HG03159 (cell line): ENCODE data around the gene KIF1A.

Source experiments
- ATAC-seq: cut with Tn5 transposase; IDR thresholded peaks from one replicate; pipeline ENCODE4 v1.9.1; 2021; ENCODE audit warnings: mild to moderate bottlenecking, moderate library complexity; ENCODE audit not compliant: unreplicated experiment

Gene KIF1A

DNA sequence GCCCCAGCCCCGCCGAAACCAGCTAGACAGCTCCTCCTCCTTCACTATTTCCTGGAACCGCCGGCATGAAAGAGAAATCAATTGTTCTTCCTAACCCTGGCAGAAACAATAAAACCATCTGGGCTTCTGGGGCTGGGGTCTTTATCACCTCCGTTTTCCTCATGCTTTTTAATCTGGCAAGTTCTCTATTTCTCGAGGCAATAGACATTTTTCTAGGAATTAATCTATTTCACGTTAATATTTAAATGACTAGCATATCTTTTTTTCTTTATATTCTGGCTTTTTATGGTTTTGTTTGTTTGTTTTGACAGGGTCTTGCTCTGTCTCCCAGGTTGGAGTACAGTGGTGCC lies 1.4 kb upstream of the KIF1A start:
- ATAC-seq: no peak

DNA sequence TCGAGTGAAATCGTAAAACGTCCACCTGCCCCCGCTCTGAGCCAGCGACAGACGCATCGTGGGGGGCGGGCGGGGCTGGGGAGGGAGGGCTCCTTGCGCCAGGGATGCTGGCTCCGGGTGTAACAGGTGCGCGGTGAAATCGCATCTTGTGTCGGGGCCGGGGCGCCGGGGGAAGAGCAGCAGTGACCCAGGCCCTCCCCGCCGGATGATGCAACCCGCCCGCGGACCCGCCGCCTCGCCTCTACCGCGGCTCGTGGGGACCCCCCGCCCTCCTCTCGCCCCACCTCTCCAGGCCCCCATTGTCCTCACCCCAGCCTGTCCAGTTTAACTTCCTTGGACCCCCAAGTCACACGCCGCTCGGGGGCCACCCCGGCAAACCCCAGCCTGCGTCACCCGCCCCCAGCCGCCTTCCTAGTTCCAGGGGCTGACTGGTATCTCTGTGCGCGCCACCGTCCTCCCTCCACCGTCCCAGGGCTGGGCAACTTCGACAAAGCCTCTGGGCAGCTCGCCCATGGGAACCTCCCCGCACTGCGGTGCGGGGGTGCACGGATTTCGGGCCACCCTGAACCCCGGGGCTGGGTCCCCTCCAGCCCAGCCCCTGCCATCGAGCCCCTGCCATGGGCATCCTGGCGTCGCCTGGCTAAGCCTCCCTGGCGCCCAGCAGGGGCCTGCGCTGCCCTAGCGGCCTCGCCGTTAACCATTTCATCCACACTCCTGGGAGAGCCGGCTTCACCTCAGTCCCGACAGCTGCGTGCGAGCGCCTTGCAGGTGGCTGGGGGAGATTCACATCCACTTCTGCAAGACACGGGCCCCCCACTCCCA lies 799 bp upstream of the KIF1A start:
- no peak for ATAC-seq

DNA sequence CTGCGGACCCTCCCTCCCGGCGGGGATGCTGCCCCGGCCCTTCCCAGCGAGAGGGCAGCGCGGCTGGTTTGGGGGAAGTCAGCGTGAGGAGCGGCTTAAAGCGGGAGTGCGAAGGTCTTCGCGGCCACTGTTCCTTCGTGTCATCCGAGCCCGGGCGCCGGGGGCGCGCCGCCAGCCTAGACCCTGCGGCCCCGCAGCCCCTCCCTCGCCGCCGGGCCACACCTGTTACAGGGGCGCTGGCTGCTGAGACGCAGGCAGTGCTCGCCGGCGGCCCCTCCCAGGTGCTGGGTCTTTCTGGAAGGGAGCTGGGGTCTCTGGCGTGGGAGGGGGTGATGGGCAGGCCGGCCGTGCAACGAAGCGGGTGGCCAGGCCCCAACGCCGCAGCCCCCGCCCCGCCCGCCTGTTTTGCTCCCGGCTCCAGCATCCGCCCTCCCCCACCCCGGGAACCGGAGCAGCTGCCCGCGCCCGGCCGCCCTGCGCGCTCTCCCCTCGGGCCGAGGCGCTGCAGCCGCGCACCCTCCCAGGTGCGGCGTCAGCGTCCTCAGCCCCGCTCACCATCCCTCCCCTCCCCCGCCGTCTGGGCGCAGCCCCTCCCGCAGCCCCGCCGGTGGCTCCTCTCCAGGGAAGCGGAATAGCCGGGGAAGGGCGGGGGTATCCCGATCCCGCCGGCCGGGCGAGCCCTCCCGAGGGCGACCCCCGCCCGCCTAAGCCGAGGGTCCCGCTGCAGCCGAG lies 727 bp downstream of the KIF1A start:
- no peak for ATAC-seq

DNA sequence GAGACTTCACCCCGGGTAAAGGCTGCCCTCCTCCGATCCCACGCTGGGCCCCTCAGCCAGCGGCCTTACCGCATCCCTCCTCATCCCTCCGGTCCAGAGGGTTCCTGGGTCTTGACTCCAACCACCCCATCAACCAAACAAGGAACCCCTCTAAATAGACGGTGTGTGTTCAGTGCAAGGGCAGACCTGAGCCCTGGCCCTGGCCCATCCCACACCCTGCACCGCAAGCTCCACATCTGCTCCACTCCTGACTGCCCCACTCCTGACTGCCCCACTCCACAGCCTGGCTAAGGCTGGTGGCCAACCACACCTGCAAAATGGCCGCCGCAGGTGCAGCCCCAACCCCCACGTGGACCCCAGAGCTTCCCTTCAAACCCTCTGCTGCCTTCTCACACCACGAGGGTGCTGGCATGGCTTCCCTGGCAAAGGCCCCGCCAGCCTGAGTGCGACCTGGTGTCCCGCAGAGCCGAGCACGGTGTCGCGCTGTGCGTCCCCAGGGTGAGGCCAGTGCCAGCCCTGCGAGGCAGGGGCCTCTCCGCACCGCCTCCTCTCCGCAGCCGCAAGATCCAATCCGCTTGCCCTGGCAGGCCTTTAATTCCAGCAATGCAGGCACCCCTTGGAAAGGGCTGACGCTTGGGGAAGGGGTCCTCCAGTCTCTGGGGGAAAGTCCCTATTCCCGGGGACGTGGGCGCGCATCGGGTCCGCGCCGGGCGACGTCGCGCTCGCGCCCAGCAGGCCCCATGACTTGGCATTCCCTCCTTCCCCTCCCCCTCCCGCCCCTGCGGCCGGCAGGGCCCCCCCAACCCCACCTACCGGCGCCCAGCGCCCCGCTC lies 1.5 kb downstream of the KIF1A start:
- ATAC-seq: no peak

DNA sequence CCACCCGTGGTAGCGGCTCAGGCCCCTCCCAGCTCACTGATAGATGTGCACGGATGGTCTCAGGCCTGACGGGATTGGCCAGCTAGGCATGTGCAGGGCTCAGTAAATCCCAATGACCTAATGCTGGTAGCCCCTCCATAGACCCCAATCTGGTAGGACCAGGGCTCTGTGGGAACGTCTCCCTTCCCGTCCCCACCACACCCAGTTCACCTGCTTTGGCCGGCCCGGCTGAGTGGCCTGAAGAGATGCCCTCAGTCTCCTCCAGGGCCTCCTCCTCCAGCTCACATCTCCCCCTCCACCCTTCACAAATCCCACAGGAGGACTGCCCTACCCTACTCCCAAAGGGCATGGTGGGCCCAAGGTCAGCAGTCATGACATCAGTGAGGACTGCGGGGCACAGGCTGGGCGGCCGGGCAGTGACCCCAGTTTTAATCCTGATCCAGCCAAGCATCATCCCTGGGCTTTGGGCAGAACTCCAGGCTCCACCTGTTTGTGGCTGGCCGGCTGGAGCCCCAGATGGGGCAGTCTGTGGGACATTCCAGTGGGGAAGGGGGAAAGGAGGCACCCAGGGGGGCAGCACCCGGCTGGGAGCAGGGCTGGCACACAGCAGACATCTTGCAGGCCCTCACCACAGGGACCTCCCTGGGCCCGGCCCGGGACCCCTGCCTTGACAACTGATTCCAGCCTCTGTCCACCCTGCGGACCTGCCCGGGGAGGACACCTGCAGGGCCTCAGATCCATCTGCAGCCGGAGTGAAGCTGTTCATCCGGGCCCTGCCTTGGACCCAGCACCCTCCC lies 2.3 kb downstream of the KIF1A start:
- no peak for ATAC-seq

DNA sequence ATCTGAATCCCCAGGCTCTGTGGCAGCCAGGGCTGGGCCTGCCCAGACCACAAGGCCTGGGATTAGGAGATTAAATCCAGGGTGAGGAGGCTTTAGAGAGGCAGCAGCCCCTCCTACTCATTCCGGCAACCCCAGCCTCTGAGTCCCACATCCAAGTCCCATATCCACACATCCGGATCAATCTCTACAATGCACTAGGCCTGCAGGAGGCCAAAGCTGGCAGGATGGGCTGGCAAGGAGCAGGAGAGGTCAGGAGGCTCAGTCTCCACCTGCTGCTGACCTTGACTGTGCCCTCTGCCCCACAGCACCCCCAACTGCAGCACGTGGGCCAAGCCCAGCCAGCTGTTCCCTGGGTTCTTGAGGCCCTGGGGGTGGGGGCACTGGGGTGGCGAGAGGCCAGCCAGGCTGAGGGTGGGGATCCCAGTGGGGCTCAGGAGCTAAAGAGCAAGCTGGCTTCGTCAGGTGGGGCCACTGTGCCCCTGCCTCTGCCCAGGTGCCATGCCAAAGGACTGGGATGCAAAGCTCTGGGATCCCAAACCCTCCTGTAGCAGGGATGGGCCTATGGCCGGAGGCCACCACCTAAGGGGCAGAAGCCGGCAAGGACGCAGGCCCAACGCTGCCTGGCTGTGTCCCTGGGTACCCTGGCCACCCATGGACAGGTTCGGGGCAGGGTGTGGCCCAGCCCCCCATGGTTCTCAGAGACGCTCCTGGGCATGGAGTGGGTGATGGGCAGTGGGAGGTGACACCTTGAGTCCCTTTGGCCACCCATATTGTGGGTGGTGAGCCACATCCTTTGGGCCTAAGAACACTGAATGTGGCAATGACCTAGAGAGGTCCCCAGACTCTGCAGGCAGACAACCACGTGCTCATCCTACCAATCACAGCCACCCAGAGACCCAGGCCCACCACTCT lies 3.2 kb downstream of the KIF1A start:
- ATAC-seq: no peak

DNA sequence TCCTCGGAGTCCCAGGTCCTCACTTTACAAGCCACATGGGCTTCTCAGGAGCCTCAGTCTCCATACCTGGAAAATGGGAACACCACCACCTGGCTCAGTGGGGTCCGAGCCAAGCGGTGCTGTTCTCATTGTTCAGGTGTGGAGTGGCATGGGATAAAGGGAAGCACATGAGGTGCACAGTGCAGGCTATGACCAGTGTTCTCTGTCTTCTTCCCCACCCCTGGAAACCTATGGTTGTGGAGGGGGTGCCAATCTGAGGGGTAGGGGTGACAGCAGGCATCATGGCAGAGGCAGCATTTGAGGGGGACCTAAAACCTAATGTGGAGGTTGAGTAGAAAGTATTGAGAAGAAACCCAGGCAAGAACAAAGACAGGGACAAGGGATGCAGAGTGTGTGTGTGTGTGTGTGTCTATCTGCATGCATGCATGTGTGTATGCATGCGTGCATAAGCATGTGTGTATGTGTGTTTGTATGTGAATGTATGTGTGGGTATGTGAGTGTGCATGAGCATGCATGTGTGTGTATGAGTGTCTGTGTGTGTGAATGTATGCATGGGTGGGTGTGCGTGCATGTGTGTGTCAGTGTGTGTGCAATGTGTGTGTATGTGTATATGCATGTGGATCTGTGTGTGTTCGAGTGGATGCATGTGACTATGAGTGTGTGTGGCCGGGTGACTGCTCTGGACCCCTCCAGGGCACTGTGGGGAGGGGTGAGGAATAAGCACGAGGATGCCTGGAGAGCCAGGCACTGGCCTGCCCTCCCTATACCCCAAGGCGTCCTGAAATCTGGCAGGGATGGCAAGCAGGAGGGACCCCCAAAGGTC lies 4.0 kb downstream of the KIF1A start:
- no peak for ATAC-seq

DNA sequence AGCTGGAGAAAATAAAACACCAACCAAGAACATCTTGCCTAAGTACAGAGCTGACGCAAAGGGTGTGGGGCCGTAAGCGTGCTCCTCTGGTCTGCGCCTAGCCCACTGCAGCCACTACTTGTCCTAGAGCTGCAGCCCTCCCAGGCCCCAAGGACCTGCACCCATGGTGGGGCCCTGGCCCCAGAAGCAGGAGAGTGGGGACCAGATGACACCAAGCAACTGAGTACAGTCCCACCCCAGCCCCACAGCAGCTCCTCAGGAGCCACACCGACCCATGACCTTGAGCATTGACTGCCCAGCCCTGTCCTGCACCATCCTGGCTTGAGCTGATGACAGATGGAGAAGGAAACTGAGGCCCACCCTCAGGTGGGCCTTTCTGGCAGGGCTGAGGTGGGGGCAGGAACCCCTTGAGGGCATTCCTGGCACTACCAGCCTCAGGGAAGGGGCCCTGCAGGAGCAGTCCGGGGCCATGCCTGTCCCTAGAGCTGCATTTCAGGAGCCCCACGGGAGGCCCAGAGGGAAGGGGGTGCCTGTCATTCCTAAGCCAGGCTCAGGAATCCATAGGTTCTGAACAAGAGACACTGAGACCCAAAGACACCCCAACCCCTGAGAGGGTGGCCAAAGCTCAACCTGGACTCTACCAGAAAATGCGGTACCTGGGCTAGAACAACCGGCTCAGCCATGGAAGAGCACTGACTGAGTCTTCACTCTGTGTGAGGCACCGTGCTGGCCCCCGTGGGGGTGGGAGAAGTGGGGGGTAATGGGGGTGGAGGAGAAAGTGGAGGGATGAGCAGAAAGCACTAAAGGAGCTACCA lies 4.9 kb downstream of the KIF1A start:
- ATAC-seq: no peak

DNA sequence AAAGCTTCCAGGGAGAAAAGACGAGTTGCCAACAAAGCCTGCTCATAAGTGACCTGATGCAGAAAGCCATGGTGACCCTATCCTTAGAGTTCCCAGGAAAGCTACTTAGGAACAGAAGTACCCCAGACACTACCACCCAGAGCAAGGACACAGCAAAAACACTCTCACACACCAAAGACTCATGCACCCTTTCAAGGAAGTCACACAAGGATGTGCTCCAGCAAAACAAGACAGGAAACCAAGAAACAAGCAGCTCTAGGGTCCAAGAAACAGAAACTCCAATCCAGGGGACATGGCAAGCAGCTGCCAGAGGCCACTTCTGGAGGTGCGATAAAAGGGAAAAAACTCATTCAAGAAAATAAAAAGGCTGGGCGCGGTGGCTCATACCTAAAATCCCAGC lies 5.7 kb downstream of the KIF1A start:
- ATAC-seq: no peak

DNA sequence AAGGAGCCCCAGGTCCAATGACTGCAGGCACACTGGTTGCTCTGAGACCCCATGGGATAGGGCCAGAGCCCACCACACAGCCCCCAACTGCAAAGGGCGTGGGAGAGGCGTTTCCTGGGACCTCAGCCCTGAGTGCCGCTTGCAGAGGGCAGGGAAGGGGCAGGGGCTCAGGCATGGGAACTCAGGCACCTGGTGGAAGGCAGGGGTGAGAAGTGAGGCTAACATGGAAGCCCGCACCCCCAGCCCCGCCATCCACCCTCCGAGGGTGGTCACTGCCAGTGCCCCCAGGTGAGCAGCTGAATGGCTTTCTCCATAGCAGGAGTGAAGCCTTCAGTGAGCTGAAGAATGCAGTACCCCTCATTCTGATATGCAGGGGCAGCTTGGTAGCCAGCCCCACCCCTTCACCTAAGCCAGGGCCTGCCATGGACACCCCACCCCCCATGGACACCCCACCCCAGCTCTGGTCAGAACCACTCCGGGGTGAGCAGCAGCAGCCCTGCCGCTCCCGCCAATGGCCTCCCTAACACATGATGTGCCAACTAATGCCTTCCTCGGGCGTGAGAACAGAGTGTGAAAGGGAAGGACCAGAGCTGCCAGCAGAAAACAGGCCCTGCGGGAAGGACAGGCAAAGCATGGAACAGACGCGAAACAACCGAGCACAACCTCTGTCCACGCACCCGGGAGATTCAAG lies 6.6 kb downstream of the KIF1A start:
- no peak for ATAC-seq

DNA sequence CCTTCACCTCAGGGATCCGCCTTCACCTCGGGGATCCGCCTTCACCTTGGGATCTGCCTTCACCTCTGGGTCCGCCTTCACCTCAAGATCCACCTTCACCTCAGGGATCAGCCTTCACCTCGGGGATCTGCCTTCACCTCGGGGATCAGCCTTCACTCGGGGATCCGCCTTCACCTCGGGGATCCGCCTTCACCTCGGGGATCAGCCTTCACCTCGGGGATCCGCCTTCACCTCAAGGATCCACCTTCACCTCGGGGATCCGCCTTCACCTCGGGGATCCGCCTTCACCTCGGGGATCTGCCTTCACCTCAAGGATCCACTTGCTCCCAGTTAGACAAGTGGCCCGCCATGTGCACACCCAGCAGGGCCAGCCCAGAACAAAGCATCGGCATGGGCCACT lies 7.3 kb downstream of the KIF1A start:
- ATAC-seq: no peak

DNA sequence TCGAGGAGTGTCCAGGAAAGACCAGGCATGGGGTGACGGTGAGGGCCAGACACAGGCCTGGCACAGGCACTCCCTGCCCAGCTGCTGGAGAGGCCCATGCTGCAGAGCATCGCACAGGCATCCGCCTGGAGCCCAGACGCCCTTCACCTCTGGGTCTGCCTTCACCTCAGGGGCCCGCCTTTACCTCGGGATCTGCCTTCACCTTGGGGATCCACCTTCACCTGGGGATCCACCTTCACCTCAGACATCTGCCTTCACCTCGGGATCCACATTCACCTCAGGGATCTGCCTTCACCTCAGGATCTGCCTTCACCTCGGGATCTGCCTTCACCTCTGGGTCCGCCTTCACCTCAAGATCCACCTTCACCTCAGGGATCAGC lies 7.7 kb downstream of the KIF1A start:
- no peak for ATAC-seq

DNA sequence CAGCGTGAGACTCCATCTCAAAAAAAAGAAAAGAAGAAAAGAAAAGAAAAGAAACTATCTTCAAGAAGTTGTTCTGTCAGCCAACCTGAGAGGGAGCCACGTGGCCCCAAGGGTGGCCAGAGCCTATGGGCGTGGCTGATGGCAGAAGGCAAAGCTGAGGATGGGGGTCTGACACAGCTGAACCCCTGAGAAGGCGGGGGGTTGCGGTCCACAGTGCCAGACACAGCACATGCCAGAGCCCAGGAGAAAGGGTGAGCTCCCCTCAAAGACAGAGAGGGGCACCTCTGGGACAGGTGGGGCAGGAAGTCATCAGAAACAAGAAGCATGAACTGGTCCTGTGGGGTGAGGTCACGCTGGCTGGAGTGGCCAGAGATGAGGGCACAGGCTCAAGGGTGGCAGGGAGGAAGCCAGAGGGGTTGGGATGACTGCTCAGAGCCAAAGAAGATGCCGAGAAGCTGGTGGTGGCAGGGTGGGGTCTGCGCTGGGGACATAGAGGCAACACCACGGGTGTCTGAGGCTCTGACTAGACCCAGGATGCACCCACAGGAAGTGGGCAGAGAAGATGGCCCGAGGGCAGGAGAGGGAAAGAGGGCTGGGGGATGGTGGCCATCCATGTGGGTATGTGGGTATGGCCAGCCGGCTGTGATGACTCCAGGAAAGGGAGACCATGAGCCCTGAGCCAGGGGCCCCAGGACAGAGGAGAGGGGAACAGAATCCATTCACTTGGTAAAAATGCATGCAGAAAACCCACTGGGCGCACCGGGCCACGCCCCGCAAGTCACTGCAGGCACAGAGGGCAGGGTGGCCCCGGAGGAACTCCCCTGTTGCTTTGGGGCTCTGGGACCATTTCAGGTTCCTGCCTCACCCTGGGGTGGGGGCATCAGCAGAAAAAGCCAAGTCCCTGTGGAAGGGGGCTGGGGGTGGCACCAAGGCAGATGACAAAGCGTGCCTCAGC lies 8.4 kb downstream of the KIF1A start:
- ATAC-seq: no peak

DNA sequence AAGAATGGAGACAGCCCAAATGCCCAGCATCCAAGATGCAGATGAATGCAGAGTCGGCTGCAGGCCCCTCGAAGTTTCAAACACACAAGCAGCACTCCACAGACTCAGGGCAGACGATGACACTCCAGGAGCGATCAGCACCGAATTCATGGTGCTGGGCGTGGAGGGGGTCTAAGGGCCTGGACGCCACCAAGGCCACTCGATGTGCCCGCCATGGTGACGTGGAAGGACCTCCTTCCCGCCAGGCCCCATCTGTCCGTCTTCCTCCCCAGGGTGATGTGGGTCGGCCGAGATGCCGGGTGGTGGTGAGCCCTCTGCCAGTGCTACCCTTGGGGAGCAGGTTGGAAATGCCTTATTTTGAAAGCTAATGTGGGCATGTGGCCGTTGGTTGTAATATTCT lies 9.4 kb downstream of the KIF1A start:
- ATAC-seq: no peak

DNA sequence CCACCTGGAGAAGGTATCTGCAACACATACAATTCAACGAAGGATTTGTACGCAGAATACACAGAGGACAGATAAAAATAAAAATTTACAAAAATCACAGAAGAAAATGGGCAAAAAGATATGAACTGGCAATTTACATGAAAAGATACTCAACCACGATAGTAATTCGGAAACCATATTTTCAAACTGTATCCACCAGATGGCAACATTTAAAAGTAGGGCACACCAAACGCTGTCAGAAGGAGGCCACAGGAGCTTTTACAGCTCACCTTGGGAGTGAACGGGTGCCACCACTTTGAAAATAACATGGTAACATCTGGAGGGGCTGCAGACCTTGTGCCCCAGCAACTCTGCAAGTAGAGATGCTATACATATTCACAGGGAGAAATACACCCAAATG lies 9.8 kb downstream of the KIF1A start:
- no peak for ATAC-seq

DNA sequence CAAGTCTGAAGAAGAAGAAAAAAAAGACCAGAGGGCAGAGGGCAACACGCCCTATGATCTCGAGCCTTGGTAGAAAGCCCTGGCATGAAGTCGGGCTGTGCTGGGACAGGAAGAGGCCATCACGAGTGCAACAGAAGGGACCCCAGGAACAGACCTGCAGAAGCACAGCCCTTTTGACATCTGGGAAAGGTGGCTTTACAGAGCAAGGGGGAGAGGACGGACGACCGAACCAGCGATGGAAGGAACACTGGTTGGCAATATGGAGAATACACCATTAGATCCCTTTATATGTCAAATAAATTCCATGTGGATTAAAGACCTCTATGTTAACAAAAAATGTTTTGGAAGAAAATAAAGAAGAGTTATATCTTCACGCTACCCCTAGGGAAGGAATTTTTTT lies 10.7 kb downstream of the KIF1A start:
- no peak for ATAC-seq

DNA sequence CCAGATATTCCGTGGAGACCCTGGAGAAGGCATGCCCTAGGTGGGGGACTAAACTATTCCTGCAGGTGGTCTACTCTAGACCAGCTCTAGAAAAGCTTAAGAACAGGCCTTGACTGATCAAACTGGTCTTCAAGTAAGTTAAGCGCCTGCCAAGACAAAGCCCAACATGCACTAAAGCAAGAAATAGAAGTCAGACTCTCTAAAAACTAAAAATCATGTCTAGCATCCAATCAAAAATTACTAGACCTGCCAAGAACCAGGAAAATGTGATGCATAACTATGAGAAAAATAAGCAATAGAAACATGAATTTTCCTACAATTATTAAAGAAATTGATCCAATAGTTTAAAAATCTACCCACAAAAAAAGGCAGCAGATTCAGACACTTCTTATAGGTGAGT lies 13.6 kb downstream of the KIF1A start:
- ATAC-seq: no peak
